GM10248 (cell line): ENCODE data around the gene GCK.

Experiments used
- CTCF ChIA-PET: fragments of 300-600 bp; sonication (Branson Sonifier 250); formaldehyde crosslinking; extraction: SDS; loops from one replicate; lab custom pipeline; 2021; ENCODE audit warnings: antibody characterized with exemption; lab: Yijun Ruan, JAX
- POLR2A ChIA-PET: fragments of 350-650 bp; sonication (Branson Sonifier 250); formaldehyde crosslinking; extraction: SDS; loops from one replicate; lab custom pipeline; 2020; ENCODE audit warnings: antibody characterized with exemption; lab: Yijun Ruan, JAX
- DNase-seq: peaks from one replicate; pipeline ENCODE4 v3.0.0; 2012; ENCODE audit errors: extremely low spot score
- CTCF ChIP-seq: IDR thresholded peaks from 2 replicates; pipeline ENCODE4 v1.5.1; 2012; ENCODE audit warnings: mild to moderate bottlenecking, low read depth; ENCODE audit errors: extremely low read depth, missing control alignments, control extremely low read depth

The GCK gene

DNA sequence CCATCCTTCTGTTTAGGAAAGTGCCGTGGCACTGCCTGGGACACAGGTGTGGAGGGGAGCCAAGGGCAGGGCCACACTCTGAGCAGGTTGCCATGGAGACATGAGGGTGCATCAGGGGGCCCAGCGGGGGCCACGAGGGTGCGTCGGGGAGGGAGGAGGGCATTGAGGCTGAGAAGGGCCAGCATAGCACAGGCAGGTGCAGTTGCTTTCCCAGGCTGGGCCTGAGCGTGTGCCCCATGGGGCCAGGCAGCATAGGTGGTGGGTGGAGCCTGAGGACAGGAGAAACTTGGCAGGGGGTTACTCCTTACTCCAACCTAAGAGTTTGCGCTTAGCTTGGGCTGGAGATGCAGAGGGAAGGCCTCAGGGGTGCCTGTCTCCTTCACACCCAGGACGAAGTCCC, 26.8 kb upstream of the GCK start:
- POLR2A ChIA-PET, result no interaction called here
- DNase-seq, result no peak
- CTCF ChIA-PET, result no interaction called here
- TF ChIP-seq CTCF, result no peak

DNA sequence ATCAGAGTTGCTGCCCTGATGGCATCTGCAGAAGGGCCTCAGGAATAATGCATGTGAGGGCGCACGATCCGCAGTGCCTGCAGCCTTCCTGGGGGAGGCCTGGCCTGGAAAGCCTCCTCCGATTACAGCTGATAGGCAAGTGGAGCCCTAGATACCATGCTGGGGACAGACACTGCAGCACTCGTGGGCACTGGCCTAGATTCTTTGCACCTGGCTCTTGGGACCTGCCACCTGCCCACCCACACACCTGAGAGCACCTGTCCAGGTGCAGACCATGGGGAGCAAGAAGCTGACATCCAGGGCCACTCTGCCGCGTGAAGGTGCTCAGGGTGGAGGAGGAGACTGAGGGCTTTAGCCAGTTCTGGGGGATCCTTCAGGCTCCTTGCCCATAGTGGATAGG, 26.3 kb upstream of the GCK start:
- no peak for DNase-seq
- POLR2A ChIA-PET, result no interaction called here
- TF ChIP-seq CTCF, result no peak
- CTCF ChIA-PET, result interaction anchor here (1.5 kb wide), 1 partner anchor 350 kb away, joined by 5 read pairs; no protein-coding TSS in a partner anchor

DNA sequence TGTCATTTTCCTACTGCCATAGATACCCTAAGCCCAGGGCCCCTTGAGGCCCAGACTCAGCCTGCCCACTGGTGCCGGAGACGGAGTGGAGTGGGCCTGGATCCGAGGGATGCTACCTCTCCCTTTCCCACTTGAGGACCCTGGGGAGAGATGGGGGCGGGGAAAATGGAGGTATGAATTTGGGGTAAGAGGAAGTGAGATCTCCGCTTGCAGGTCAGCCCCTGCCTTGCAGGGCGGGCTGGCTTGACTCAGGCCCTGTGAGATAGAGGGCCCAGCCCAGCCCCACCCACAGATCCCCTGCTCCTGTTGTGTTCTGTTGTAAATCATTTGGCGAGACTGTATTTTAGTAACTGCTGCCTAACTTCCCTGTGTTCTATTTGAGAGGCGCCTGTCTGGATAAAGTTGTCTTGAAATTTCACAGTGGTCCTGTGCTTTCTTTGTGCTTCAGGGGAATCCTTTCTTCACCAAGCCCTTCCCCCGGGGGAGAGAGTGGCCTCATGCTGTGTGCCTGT, 24.7 kb upstream of the GCK start:
- ChIA-PET CTCF (interaction anchor here (1.0 to 2.3 kb wide), 5 partner anchors 8 to 351 kb away, joined by 3 to 12 read pairs (median 4); partner anchors contain the start of gene YKT6), POLR2A (interaction anchor here (1.3 kb wide), 1 partner anchor 13 kb away, joined by 3 read pairs; the partner anchor contains the start of gene YKT6)
- no peak for TF ChIP-seq CTCF
- DNase-seq, result no peak

- TF ChIP-seq CTCF, result no peak
- POLR2A ChIA-PET, result interaction anchor here (1.3 kb wide), 1 partner anchor 13 kb away, joined by 3 read pairs; the partner anchor contains the start of gene YKT6
- no peak for DNase-seq
- CTCF ChIA-PET, result interaction anchor here (2.3 kb wide), 1 partner anchor 12 kb away, joined by 12 read pairs; the partner anchor contains the start of gene YKT6
These were observed 24.1 kb upstream of the GCK start for GRCh38 chr7:44213206-44213876.

DNA sequence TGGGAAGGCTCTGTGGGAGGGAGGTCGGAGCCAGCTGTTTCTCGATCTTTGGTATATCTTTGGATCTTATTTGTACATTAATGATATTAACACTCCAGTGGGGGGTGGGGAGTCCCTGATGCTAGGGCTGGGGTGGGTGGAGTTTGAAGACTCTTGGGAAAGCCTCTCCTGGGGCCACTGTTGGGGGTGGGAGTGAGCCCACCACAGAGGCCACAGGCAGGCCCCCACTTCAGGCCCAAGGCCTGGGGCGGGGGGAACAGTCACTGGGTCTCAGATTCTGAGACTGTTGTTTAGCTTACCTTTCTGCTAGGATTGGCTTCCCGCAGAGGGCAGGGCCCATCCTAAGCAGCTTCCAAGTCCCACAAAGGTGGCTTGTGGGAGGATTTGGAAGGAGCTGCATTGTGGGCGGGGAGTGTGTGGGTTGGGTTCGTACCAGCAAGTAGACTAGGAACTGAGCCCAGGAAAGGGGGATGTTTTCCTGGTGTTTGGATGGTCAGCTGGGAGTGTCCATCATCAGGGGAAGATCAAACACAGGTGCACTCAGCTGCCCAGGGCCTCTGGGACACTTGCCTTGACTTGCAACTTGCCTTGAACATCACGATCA, 23.4 kb upstream of the GCK start:
- CTCF ChIA-PET, result interaction anchor here (1.0 to 2.3 kb wide), 2 partner anchors 11 to 29 kb away, joined by 3 to 12 read pairs; partner anchors contain the start of gene YKT6
- POLR2A ChIA-PET, result interaction anchor here (0.8 kb wide), 1 partner anchor 10 kb away, joined by 3 read pairs; no protein-coding TSS in a partner anchor
- no peak for DNase-seq
- TF ChIP-seq CTCF, result no peak

- CTCF ChIA-PET, result interaction anchor here (1.0 kb wide), 1 partner anchor 29 kb away, joined by 3 read pairs; no protein-coding TSS in a partner anchor
- no peak for DNase-seq
- POLR2A ChIA-PET, result interaction anchor here (0.8 kb wide), 1 partner anchor 9 kb away, joined by 3 read pairs; no protein-coding TSS in a partner anchor
- TF ChIP-seq CTCF, result no peak
These were observed 22.8 kb upstream of the GCK start for GRCh38 chr7:44212018-44212417.
